Measurements from ENCODE around the gene KATNB1.

GRCh38 chr16:57732037-57732436 is 3.5 kb upstream of the KATNB1 start:
- TF ChIP-seq POLR2A (IDR thresholded peaks at IDR 0.05) = no peak
- TF ChIP-seq POLR2AphosphoS5 (IDR thresholded peaks at IDR 0.05) = no peak

All from spleen (tissue), 3 donors.